LNCAP (cell line): ENCODE data around the gene TOMM40.

ENCODE experiments used
- TF ChIP-seq, protein P1 (sequence below): fragments of 450-650 bp; IDR thresholded peaks from 2 replicates; pipeline ENCODE4 v1.5.1; 2017; ENCODE audit warnings: mild to moderate bottlenecking

TOMM40 gene

DNA sequence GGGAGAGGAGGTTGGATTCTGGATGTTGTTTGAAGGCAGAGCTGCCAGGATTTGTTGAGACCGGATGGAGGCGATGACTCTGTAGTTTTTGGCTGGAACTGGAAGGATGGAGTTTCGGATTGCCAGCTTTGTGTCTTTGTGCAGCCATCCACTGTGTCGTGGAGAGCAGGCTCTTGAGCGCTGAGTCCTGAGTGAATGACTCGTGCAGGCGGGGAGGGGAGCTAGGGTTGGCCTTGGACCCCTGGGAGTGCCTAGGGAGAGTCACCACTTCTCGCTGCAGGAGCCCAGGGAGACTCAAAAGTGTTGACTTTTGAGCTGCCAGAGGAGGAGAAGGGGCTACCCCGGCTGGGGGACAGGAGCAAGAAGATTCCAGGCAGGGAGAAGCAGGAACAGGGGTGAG lies 3.9 kb downstream of the TOMM40 start:
- TF ChIP-seq, protein P1, sequence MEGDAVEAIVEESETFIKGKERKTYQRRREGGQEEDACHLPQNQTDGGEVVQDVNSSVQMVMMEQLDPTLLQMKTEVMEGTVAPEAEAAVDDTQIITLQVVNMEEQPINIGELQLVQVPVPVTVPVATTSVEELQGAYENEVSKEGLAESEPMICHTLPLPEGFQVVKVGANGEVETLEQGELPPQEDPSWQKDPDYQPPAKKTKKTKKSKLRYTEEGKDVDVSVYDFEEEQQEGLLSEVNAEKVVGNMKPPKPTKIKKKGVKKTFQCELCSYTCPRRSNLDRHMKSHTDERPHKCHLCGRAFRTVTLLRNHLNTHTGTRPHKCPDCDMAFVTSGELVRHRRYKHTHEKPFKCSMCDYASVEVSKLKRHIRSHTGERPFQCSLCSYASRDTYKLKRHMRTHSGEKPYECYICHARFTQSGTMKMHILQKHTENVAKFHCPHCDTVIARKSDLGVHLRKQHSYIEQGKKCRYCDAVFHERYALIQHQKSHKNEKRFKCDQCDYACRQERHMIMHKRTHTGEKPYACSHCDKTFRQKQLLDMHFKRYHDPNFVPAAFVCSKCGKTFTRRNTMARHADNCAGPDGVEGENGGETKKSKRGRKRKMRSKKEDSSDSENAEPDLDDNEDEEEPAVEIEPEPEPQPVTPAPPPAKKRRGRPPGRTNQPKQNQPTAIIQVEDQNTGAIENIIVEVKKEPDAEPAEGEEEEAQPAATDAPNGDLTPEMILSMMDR: no peak

- TF ChIP-seq, protein P1: no peak
These were observed 6.8 kb downstream of the TOMM40 start for GRCh38 chr19:44897835-44898234.

- TF ChIP-seq, protein P1: no peak
These were observed 9.5 kb downstream of the TOMM40 start for GRCh38 chr19:44900328-44901244.

DNA sequence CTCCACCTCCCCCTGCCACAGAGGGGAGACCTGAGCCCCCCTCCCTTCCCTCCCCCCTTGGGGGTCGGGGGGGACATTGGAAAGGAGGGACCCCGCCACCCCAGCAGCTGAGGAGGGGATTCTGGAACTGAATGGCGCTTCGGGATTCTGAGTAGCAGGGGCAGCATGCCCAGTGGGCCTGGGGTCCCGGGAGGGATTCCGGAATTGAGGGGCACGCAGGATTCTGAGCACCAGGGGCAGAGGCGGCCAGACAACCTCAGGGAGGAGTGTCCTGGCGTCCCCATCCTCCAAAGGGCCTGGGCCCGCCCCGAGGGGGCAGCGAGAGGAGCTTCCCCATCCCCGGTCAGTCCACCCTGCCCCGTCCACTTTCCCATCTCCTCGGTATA lies 12.2 kb downstream of the TOMM40 start:
- TF ChIP-seq, protein P1: no peak

- TF ChIP-seq, protein P1: peak; percentile 95
These were observed 12.8 kb downstream of the TOMM40 start for GRCh38 chr19:44903602-44904425.

GRCh38 chr19:44904426-44904994 lies 13.5 kb downstream of the TOMM40 start:
- TF ChIP-seq, protein P1: no peak

DNA sequence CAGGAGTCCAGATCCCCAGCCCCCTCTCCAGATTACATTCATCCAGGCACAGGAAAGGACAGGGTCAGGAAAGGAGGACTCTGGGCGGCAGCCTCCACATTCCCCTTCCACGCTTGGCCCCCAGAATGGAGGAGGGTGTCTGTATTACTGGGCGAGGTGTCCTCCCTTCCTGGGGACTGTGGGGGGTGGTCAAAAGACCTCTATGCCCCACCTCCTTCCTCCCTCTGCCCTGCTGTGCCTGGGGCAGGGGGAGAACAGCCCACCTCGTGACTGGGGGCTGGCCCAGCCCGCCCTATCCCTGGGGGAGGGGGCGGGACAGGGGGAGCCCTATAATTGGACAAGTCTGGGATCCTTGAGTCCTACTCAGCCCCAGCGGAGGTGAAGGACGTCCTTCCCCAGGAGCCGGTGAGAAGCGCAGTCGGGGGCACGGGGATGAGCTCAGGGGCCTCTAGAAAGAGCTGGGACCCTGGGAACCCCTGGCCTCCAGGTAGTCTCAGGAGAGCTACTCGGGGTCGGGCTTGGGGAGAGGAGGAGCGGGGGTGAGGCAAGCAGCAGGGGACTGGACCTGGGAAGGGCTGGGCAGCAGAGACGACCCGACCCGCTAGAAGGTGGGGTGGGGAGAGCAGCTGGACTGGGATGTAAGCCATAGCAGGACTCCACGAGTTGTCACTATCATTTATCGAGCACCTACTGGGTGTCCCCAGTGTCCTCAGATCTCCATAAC lies 14.5 kb downstream of the TOMM40 start, which contains the start of gene APOE:
Gene APOE (plus strand): TSS at position 360 of the 724 bp plus-strand sequence. CDS start 829 bp downstream, outside the sequence.
- TF ChIP-seq, protein P1: no peak
